ENCODE results near the gene GALNT5. TPM values are rescaled to one million over a fixed set of nuclear protein-coding genes. Genes with fewer than 3 reads are reported as not detected.

The GALNT5 gene
- total RNA-seq, 1 experiment from 2014 or later = 0.04 TPM

DNA sequence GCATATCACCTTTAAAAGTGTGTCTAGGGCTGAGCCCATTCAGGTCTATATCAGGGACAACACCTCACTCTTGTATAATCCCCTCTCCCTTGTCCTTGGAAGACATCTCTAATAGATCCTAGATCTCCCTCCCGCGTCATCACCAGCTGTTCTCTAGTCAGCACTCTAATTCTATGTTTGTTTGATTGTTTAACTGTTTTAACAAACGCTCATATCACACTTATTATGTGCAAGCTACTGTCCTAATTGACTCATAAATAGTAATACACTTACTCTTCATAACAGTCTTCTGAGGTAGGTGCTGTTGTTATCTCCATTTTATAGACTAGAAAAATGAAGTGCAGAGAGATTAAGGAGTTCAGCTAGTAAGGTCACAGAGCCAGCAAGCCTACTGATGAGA lies 69.7 kb downstream of the GALNT5 start:
- TF ChIP-seq EZH2phosphoT487 (IDR thresholded peaks at IDR 0.05; ENCODE audit: borderline replicate concordance, low read length) (no peak), EZH2 (IDR thresholded peaks at IDR 0.05; ENCODE audit: low read length, unreplicated experiment) (no peak)
- TF ChIP-seq, protein P1, sequence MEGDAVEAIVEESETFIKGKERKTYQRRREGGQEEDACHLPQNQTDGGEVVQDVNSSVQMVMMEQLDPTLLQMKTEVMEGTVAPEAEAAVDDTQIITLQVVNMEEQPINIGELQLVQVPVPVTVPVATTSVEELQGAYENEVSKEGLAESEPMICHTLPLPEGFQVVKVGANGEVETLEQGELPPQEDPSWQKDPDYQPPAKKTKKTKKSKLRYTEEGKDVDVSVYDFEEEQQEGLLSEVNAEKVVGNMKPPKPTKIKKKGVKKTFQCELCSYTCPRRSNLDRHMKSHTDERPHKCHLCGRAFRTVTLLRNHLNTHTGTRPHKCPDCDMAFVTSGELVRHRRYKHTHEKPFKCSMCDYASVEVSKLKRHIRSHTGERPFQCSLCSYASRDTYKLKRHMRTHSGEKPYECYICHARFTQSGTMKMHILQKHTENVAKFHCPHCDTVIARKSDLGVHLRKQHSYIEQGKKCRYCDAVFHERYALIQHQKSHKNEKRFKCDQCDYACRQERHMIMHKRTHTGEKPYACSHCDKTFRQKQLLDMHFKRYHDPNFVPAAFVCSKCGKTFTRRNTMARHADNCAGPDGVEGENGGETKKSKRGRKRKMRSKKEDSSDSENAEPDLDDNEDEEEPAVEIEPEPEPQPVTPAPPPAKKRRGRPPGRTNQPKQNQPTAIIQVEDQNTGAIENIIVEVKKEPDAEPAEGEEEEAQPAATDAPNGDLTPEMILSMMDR (conservative IDR thresholded peaks at IDR 0.05; ENCODE audit: low read depth, low read length) = no peak
- ATAC-seq (no peak), DNase-seq (no peak)
- Histone ChIP-seq H3K36me3 (ENCODE audit: low read depth, low read length) (no peaks in the 10 kb centered on the region), H2AFZ (ENCODE audit: low read length) (no peak overlapping the region), H3K27me3 (ENCODE audit: low read length) (no peaks in the 10 kb centered on the region), H3K9me3 (ENCODE audit: low read length) (no peaks in the 10 kb centered on the region), H3K79me2 (ENCODE audit: low read length) (no peaks in the 10 kb centered on the region), H3F3A (ENCODE audit: low read length, unreplicated experiment) (no peaks in the 10 kb centered on the region), H3K27ac (ENCODE audit: low read length) (no peak overlapping the region), H3K4me2 (ENCODE audit: low read length) (no peak overlapping the region), H3K9ac (ENCODE audit: low read length) (no peak overlapping the region), H3K9me2 (replicated peaks; ENCODE audit: low read length) (no peaks in the 10 kb centered on the region), H3K4me1 (ENCODE audit: insufficient read depth, low read length) (peaks cover 13% of the 10 kb centered on the region), H4K20me1 (ENCODE audit: low read length) (no peaks in the 10 kb centered on the region), H3K4me3 (ENCODE audit: low read length) (no peak overlapping the region)
- ChIA-PET POLR2A (ENCODE audit: unreplicated experiment) (no interaction called here), CTCF (interaction anchor here (0.6 to 1.6 kb wide), 4 partner anchors 9 to 65 kb away, joined by 3 to 10 read pairs (median 6); no protein-coding TSS in a partner anchor)
- intact Hi-C loops (cut with micrococcal nuclease) = loop anchor here (2.0 to 5.0 kb wide), 2 partner anchors 24 to 160 kb away; no protein-coding TSS in a partner anchor
- BruUV-seq (replicated peaks) = no TSS peak

DNA sequence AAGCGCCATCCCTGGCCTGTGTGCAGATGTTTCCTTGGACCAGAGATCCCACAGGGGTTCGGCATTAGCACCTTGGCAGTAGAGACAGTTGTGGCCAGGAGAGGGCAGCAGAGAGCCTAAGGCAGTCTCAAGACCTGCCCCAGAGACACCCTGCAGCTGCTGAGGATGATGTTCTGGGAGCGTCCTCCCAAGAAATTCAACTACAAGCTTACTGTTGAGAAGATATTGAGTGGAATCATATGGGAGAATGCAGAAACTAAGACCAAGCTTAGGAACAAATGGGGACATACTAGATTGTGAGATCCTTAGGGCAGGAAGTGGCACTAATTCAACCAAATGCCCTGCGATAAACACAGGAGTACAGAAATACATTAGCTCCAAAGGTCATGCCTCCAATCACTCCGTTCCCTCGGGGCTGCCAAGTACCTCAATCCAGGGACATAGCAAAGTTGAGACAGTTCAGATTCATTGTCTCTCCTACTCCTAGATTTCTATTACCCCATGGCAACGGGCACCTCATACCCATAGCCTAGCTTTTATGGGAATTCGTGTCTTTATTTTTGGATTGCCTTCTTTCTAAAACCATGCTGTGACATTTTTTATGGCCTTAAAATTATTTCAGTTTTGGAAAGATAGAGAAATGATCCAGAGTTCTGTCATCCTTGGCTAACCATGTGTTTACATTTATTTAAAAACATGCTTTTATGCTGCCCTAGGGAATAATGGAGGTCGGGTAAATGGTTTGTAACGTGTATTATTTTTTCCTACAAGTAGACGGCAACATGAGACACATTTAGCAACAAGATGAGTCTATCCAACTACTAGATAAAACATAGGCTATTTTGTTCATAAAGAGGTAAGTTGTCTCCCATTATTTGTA lies 70.4 kb downstream of the GALNT5 start:
- no TSS peak for BruUV-seq (replicated peaks)
- Histone ChIP-seq H3F3A (ENCODE audit: low read length, unreplicated experiment) (no peaks in the 10 kb centered on the region), H3K4me1 (ENCODE audit: insufficient read depth, low read length) (peaks cover 13% of the 10 kb centered on the region), H3K9ac (ENCODE audit: low read length) (no peak overlapping the region), H3K27ac (ENCODE audit: low read length) (no peak overlapping the region), H3K27me3 (ENCODE audit: low read length) (no peaks in the 10 kb centered on the region), H2AFZ (ENCODE audit: low read length) (no peak overlapping the region), H3K4me2 (ENCODE audit: low read length) (no peak overlapping the region), H3K9me2 (replicated peaks; ENCODE audit: low read length) (no peaks in the 10 kb centered on the region), H4K20me1 (ENCODE audit: low read length) (no peaks in the 10 kb centered on the region), H3K9me3 (ENCODE audit: low read length) (no peaks in the 10 kb centered on the region), H3K79me2 (ENCODE audit: low read length) (no peaks in the 10 kb centered on the region), H3K36me3 (ENCODE audit: low read depth, low read length) (no peaks in the 10 kb centered on the region), H3K4me3 (ENCODE audit: low read length) (no peak overlapping the region)
- DNase-seq (peak; percentile 83), ATAC-seq (peak; percentile 89)
- intact Hi-C loops (cut with micrococcal nuclease) = loop anchor here (2.0 to 5.0 kb wide), 2 partner anchors 25 to 159 kb away; no protein-coding TSS in a partner anchor
- ChIA-PET POLR2A (ENCODE audit: unreplicated experiment) (interaction anchor here (0.6 kb wide), 1 partner anchor 16 kb away, joined by 4 read pairs; no protein-coding TSS in a partner anchor), CTCF (interaction anchor here (0.6 to 1.6 kb wide), 4 partner anchors 9 to 66 kb away, joined by 3 to 10 read pairs (median 6); no protein-coding TSS in a partner anchor)
- TF ChIP-seq, protein P1 (conservative IDR thresholded peaks at IDR 0.05; ENCODE audit: low read depth, low read length) = peak; percentile 91
- no peak for TF ChIP-seq EZH2 (IDR thresholded peaks at IDR 0.05; ENCODE audit: low read length, unreplicated experiment)

Data from PC-3 (cell line).